NCI-H2107 (cell line): ENCODE data around the gene FBF1.
"Not testable (repeated sequence)": the region's sequence is repeated elsewhere in the genome, so short reads cannot be mapped to it uniquely, and the experiment has no call there.

Source experiments
- DNase-seq: peaks from one replicate; lab custom pipeline; 2025; lab: John Stamatoyannopoulos, UW

Gene FBF1

GRCh38 chr17:75940727-75941441 lies at the start of gene FBF1:
Gene FBF1 (minus strand): TSS chr17:75941042. CDS start chr17:75938149, 2,893 bp downstream.
- peak; percentile 92 for DNase-seq

- DNase-seq: no peak
Measured at GRCh38 chr17:75987041-75987440, 46.2 kb upstream of the FBF1 start.

- no peak for DNase-seq
Measured at GRCh38 chr17:75985986-75986385, 45.1 kb upstream of the FBF1 start.

- DNase-seq: no peak
Measured at GRCh38 chr17:75983501-75984181, 42.8 kb upstream of the FBF1 start.

- no peak for DNase-seq
Measured at GRCh38 chr17:75981019-75981615, 40.3 kb upstream of the FBF1 start.

GRCh38 chr17:75980188-75981018 lies 39.6 kb upstream of the FBF1 start:
- no peak for DNase-seq

- no peak for DNase-seq
Measured at GRCh38 chr17:75979705-75980187, 38.9 kb upstream of the FBF1 start.

- DNase-seq: peak; percentile 91
Measured at GRCh38 chr17:75978938-75979704, 38.3 kb upstream of the FBF1 start, which contains the start of the genes ACOX1 and TEN1. Gene ACOX1 (minus strand): TSS chr17:75979166. CDS start chr17:75979073, 93 bp downstream. Gene TEN1 (plus strand): TSS chr17:75979240. CDS start chr17:75986193, 6,953 bp downstream.

GRCh38 chr17:75976175-75976848 lies 35.5 kb upstream of the FBF1 start:
- no peak for DNase-seq

- no peak for DNase-seq
Measured at GRCh38 chr17:75975757-75976174, 34.9 kb upstream of the FBF1 start.

GRCh38 chr17:75975187-75975586 lies 34.3 kb upstream of the FBF1 start:
- not testable (repeated sequence) for DNase-seq

GRCh38 chr17:75970626-75971025 lies 29.8 kb upstream of the FBF1 start:
- DNase-seq: no peak

- DNase-seq: no peak
Measured at GRCh38 chr17:75970011-75970523, 29.2 kb upstream of the FBF1 start.

GRCh38 chr17:75969044-75969443 lies 28.2 kb upstream of the FBF1 start:
- DNase-seq: not testable (repeated sequence)

- no peak for DNase-seq
Measured at GRCh38 chr17:75965468-75965867, 24.6 kb upstream of the FBF1 start.

GRCh38 chr17:75959839-75960511 lies 19.1 kb upstream of the FBF1 start:
- DNase-seq: no peak

GRCh38 chr17:75959051-75959838 lies 18.4 kb upstream of the FBF1 start:
- DNase-seq: no peak

GRCh38 chr17:75950855-75951554 lies 10.2 kb upstream of the FBF1 start:
- no peak for DNase-seq
